NCI-H2029 (cell line): ENCODE measurements around the gene SLC4A8.
A peak's percentile ranks its signal among the peaks of the same experiment; 100 is the strongest.

Experiments
- DNase-seq: peaks from one replicate; lab custom pipeline; 2025; lab: John Stamatoyannopoulos, UW

The SLC4A8 gene

DNA sequence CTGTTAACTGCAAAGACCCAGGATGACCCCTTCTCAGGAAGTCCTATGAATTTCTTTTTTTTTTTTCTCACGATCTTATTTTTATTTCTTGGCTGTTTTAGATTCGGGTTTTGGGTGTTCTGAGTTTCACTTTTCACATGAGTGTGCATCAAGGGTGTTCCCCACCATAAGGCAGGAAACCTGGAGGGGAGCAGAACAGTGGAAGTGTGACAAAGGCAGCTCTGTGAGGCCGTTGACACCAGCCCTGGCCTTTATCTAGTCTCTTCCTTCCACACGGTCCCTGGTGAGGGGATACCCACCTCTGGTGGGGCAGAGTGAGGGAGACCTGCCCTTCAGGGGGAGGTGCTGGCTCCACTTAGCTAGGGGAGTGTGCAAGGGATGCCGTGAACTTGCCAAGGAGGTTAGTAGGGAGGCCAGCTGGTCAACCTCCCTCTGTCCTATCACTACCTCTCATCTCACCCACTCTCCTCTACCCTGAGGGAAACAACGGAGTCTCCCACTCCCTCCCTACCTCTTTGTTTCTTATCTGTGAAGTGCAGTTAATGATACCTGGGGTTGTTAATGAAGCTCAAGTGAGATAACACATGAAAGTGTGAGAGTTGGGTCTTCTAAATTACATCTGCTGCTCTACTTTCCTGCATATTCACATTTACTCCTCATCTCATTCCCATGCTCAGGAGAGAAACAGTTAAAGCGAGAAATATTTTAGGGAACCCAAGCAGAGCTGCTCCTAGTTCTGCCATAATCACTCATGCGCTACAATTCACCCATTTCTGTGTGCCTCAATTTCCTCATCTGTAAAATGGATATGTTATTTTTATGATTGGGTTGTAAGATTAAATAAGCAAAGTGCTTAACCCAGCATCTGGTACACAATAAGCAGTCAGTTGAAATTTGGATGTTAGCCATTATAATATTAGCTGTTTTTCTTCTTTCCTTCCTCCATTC is 29.1 kb upstream of the SLC4A8 start:
- no peak for DNase-seq

- DNase-seq, result no peak
Measured at GRCh38 chr12:51397670-51398069, 27.0 kb upstream of the SLC4A8 start.

DNA sequence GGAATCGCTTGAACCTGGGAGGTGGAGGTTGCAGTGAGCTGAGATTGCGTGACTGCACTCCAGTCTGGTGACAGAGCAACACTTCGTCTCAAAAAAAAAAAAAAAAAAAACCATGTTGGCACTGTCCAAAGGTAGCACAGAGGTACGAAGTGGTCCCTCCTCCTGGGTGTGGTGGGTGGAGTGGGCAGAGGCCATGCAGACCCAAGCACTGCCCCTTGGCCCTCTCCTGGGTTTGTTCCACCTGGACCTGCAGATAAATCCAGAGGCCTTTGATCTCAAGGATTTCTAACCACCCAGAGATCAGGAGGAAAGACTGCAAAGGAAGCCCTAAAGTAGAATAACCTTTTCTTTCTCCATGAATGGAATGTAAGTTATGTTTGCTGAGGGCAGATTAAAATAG is 24.7 kb upstream of the SLC4A8 start:
- no peak for DNase-seq

DNA sequence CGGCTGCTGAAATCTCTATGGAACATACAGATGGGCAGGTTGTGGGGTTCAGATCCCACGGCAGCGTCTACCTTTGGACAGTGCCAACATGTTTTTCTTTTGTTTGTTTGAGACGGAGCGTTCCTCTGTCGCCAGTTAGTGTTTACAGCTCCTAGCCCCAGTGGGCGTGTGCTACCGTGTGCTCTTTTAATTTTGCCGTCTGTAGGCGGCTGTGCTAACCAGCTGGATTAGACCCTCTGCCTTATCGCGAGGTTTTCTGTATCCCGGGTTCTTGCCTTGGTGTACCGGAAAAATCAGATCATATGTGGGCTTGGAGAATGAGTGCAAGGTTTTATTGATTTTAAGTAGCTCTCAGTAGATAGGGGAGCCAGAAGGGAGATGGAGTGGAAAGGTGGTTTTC is 23.6 kb upstream of the SLC4A8 start:
- no peak for DNase-seq

GRCh38 chr12:51401486-51401885 is 23.1 kb upstream of the SLC4A8 start:
- no peak for DNase-seq

- no peak for DNase-seq
Measured at GRCh38 chr12:51401900-51402299, 22.7 kb upstream of the SLC4A8 start.

DNA sequence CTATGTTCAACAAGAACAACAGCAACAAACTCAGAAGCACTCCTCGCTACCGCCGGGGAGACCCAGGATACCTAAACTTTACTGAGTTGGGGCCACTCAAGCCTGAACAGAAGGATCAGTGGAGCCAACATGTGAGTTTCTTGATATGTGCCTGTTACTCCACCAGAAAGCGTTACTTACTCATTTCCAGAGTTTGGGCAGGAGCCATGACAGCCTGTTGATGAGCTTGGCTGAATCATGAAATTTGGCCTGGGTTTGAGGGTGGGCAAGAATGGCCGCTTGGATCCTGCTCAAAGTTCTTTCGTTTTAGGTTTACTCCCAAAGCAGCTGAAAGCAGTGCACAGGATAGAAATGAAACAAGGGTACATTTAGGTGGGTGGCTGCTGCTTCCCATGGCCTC is 21.5 kb upstream of the SLC4A8 start:
- DNase-seq, result no peak

- DNase-seq, result no peak
Measured at GRCh38 chr12:51403681-51404136, 20.9 kb upstream of the SLC4A8 start.

- DNase-seq, result no peak
Measured at GRCh38 chr12:51404627-51405026, 20.0 kb upstream of the SLC4A8 start.

- peak; percentile 34 for DNase-seq
Measured at GRCh38 chr12:51405801-51406207, 18.8 kb upstream of the SLC4A8 start.

GRCh38 chr12:51406290-51406689 is 18.3 kb upstream of the SLC4A8 start:
- no peak for DNase-seq

DNA sequence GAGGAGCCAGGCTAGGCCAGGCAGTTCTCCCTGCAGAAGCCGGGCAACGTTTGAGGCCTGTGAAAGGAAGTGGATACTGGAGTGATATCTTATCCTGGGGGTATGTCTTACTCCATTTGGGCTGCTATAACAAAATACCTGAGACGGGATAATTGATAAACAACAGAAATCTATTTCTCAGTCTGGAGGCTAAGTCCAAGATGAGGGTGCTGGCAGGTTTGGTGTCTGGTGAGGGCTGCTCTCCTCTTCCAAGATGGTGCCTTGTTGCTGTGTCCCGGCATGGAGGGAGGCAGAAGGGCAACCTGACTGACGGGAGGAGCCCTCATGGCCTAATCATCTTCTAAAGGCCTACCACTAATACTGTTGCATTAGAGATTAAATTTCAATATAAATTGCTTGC is 17.8 kb upstream of the SLC4A8 start:
- no peak for DNase-seq

- no peak for DNase-seq
Measured at GRCh38 chr12:51407604-51408003, 17.0 kb upstream of the SLC4A8 start.

- DNase-seq, result no peak
Measured at GRCh38 chr12:51409846-51410245, 14.8 kb upstream of the SLC4A8 start.

- DNase-seq, result no peak
Measured at GRCh38 chr12:51413149-51413548, 11.5 kb upstream of the SLC4A8 start.

DNA sequence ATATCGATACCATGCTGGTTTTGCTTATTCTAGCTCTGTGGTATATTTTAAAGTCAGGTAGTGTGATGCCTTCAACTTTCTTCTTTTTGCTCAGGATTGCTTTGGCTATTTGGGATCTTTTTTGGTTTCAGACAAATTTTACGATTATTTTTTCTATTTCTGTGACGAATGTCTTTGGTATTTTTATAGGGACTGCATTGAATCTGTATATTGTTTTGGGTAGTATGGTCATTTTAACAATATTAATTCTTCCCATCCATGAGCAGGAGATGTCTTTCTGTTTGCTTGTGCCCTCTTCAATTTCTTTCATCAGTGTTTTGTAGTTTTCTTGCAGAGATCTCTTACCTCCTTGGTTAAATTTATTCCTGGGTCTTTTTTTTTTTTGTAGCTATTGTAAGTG is 10.8 kb upstream of the SLC4A8 start:
- no peak for DNase-seq

GRCh38 chr12:51415931-51416330 is 8.7 kb upstream of the SLC4A8 start:
- DNase-seq, result no peak

DNA sequence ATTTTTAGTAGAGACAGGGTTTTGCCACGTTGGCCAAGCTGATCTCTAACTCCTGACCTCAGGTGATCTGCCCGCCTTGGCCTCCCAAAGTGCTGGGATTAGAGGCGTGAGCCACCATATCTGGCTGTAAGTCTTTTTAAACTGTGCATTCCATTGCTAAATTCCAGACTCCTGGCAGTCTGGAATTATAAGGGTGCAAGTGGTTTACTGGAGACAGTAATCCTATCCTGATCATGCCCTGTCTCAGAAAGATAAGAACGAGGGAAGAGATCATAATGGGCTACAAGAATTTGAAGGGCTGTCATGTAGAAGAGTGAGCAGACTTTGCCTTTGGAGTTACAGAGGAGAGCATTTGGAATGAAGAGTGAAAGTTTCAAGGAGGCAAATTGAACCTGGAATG is 6.8 kb upstream of the SLC4A8 start:
- no peak for DNase-seq

DNA sequence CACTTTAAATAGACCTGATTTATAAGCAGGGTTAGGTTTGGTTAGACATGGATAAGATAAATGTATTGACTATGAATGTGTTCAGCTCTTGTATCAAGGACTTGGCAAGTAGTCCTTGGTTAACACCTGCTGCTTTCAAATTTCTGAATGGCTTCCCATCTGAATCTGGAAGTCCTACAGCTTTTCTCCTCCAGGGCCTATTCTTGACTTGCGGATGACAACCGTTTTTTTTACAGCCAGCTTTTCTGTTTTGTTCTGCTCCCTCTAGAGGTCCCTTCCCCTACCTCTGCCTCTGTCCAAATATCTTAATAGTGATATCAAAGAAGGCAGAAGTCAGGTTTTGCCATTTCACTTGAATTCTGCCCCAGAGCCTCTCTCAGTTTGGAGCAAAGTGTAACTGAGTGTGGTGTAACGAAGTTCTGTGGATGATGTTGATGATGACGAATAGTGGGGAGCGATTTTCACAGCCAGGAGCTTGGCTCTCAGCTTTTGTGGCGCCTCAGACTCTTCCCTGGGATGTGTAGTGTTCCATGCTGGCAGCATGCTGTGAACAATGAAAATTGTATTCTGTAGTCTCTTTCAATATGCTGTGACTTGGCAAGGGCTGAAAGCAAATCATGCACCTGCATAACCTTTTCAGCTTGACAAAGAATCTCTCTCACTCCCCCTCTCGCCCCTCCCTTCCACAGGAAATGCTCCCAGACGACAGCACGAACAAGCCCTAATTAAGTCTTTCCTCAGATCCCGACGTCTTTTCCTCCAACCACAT is 5.0 kb upstream of the SLC4A8 start:
- DNase-seq, result peak; percentile 80

- DNase-seq, result peak; percentile 64
Measured at GRCh38 chr12:51421266-51421884, 3.3 kb upstream of the SLC4A8 start.

- no peak for DNase-seq
Measured at GRCh38 chr12:51424094-51424661, 453 bp upstream of the SLC4A8 start.

DNA sequence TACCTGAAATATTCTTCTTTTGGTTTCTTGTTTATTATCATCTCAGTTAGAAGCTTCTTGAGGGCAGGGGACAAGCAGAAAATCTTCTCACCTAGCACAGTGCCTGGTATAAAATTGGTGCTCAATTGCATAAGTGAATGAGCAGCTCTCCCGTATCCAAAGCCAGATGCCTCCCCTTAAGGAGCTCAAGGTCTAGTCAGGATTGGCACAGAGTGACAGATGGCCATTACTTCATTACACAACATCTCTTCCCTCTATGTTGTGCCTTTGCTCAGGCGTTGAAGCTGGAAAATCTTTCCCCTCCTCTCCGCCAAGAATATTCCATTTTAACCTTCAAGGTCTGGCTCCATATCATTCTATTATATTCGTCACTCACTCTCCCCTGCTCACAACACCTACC is 3.6 kb downstream of the SLC4A8 start:
- DNase-seq, result no peak
